Smooth muscle cell (in vitro differentiated cells): ENCODE results near the gene NDUFAF8. TPM values are rescaled to one million over a fixed set of nuclear protein-coding genes. Genes with fewer than 3 reads are reported as not detected.

Experiments used
- DNase-seq: peaks from one replicate; lab custom pipeline; 2025; ENCODE audit not compliant: unreplicated experiment; lab: John Stamatoyannopoulos, UW
- H2AFZ ChIP-seq: fragments of 200-600 bp; sonication (generic); 2 replicates; pipeline ENCODE4 v1.6.0; 2016; ENCODE audit warnings: antibody characterized with exemption, low read depth, mild to moderate bottlenecking
- H3F3A ChIP-seq: fragments of 200-600 bp; sonication (generic); 2 replicates; pipeline ENCODE4 v1.6.0; 2017; ENCODE audit warnings: antibody characterized with exemption, low read depth
- H3K27ac ChIP-seq: fragments of 200-600 bp; sonication (generic); 2 replicates; pipeline ENCODE4 v1.5.1; 2016; ENCODE audit warnings: low read depth, mild to moderate bottlenecking
- H3K27me3 ChIP-seq: fragments of 200-600 bp; sonication (generic); 2 replicates; pipeline ENCODE4 v1.6.1; 2016; ENCODE audit warnings: low read depth, mild to moderate bottlenecking
- H3K36me3 ChIP-seq: fragments of 200-600 bp; sonication (generic); 2 replicates; pipeline ENCODE4 v1.5.1; 2016; ENCODE audit warnings: low read depth
- H3K4me1 ChIP-seq: fragments of 200-600 bp; sonication (generic); 2 replicates; pipeline ENCODE4 v1.5.1; 2016; ENCODE audit warnings: low read depth
- H3K4me2 ChIP-seq: fragments of 200-600 bp; sonication (generic); 2 replicates; pipeline ENCODE4 v1.6.0; 2016; ENCODE audit warnings: mild to moderate bottlenecking
- H3K4me3 ChIP-seq: fragments of 200-600 bp; sonication (generic); 2 replicates; pipeline ENCODE4 v1.5.1; 2016; ENCODE audit warnings: mild to moderate bottlenecking
- H3K79me2 ChIP-seq: fragments of 200-600 bp; sonication (generic); 2 replicates; pipeline ENCODE4 v1.6.0; 2016; ENCODE audit warnings: low read depth, mild to moderate bottlenecking
- H3K9ac ChIP-seq: fragments of 200-600 bp; sonication (generic); 2 replicates; pipeline ENCODE4 v1.6.0; 2016; ENCODE audit warnings: low read depth
- H3K9me3 ChIP-seq: fragments of 200-600 bp; sonication (generic); replicated peaks from 2 replicates; pipeline ENCODE4 v1.5.1; 2016; ENCODE audit warnings: low read depth
- H4K20me1 ChIP-seq: fragments of 200-600 bp; sonication (generic); 2 replicates; pipeline ENCODE4 v1.6.0; 2016; ENCODE audit warnings: low read depth
- WGBS: methylation state at CpG from one replicate; pipeline ENCODE4 v1.1.7; 2016; ENCODE audit warnings: low lambda C conversion rate; 5-methylcytosine and 5-hydroxymethylcytosine counted together
- polyA plus RNA-seq: library from polyadenylated mRNA; unstranded; fragments of >200 nt; fragmentation: Nextera tagmentation; extraction: Ambion mirVana; gene quantifications from 2 replicates; pipeline ENCODE4 v1.2.1, GENCODE V29; 2016
- total RNA-seq: library from RNA; depleted of rRNA; stranded (reverse); fragments of >200 nt; gene quantifications from 2 replicates; pipeline ENCODE4 v1.2.3, GENCODE V29; 2014
- TF ChIP-seq, protein P1 (sequence below): fragments of 200-600 bp; sonication (generic); IDR thresholded peaks from 2 replicates; pipeline ENCODE4 v1.5.1; 2017; ENCODE audit warnings: borderline replicate concordance, mild to moderate bottlenecking, antibody characterized with exemption; ENCODE audit not compliant: insufficient read depth, poor library complexity, severe bottlenecking

Gene NDUFAF8
- total and polyA plus RNA-seq, 2 experiments from 2014 or later: 60.6 to 111 TPM

GRCh38 chr17:81263371-81264181 is 24.5 kb downstream of the NDUFAF8 start:
- no peaks in the 10 kb centered on the region for H3K9me3 ChIP-seq
- no peaks in the 10 kb centered on the region for H3K27me3 ChIP-seq
- H3K9ac ChIP-seq: no peak overlapping the region

DNA sequence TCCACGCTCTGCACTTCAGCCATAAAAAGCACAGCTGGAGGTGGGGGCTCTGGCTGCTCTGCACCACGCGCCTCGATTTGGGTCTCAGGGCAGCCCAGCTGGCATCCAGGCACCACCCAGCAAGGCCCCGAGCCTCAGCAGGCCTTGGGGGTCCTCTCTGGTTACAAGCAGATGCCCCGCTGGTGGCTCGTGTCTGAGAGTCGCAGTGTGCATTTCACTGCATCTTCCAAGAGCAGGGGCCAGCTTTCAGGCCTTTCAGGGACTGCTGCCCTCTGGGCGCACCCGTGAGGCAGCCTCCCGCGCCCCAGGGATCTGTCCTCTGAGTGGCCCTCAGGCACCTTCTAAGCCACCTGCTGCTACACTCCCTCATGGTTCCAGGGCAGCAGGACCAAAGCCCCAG is 25.5 kb downstream of the NDUFAF8 start:
- Histone ChIP-seq H3K27me3 (no peaks in the 10 kb centered on the region), H3K9ac (no peak overlapping the region), H3K4me1 (no peaks in the 10 kb centered on the region), H2AFZ (no peak overlapping the region), H4K20me1 (peaks cover 16% of the 10 kb centered on the region), H3K4me2 (no peak overlapping the region), H3K4me3 (no peak overlapping the region), H3K79me2 (no peaks in the 10 kb centered on the region), H3K9me3 (no peaks in the 10 kb centered on the region), H3K36me3 (no peaks in the 10 kb centered on the region), H3K27ac (no peak overlapping the region), H3F3A (no peaks in the 10 kb centered on the region)
- TF ChIP-seq, protein P1, sequence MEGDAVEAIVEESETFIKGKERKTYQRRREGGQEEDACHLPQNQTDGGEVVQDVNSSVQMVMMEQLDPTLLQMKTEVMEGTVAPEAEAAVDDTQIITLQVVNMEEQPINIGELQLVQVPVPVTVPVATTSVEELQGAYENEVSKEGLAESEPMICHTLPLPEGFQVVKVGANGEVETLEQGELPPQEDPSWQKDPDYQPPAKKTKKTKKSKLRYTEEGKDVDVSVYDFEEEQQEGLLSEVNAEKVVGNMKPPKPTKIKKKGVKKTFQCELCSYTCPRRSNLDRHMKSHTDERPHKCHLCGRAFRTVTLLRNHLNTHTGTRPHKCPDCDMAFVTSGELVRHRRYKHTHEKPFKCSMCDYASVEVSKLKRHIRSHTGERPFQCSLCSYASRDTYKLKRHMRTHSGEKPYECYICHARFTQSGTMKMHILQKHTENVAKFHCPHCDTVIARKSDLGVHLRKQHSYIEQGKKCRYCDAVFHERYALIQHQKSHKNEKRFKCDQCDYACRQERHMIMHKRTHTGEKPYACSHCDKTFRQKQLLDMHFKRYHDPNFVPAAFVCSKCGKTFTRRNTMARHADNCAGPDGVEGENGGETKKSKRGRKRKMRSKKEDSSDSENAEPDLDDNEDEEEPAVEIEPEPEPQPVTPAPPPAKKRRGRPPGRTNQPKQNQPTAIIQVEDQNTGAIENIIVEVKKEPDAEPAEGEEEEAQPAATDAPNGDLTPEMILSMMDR: no peak
- DNase-seq: no peak
- 97% methylated on average over 12 of the region's 12 CpGs for WGBS

More at GRCh38 chr17:81263371-81264181, 24.5 kb downstream of the NDUFAF8 start:
- no peak overlapping the region for H2AFZ ChIP-seq
- no peak for DNase-seq
- no peaks in the 10 kb centered on the region for H3F3A ChIP-seq
- WGBS: 97% methylated on average over 40 of the region's 40 CpGs
- peaks cover 16% of the 10 kb centered on the region for H4K20me1 ChIP-seq
- H3K4me1 ChIP-seq: no peaks in the 10 kb centered on the region
- no peak overlapping the region for H3K27ac ChIP-seq
- H3K36me3 ChIP-seq: no peaks in the 10 kb centered on the region
- no peaks in the 10 kb centered on the region for H3K79me2 ChIP-seq
- no peak overlapping the region for H3K4me3 ChIP-seq
- no peak overlapping the region for H3K4me2 ChIP-seq
- TF ChIP-seq, protein P1: no peak

- Histone ChIP-seq H3F3A (no peaks in the 10 kb centered on the region), H3K4me3 (no peak overlapping the region), H2AFZ (no peak overlapping the region), H3K9ac (no peak overlapping the region), H3K27ac (no peak overlapping the region), H3K9me3 (no peaks in the 10 kb centered on the region), H3K4me2 (no peak overlapping the region), H3K36me3 (no peaks in the 10 kb centered on the region), H3K4me1 (no peaks in the 10 kb centered on the region), H4K20me1 (peaks cover 16% of the 10 kb centered on the region), H3K27me3 (no peaks in the 10 kb centered on the region), H3K79me2 (no peaks in the 10 kb centered on the region)
- TF ChIP-seq, protein P1: no peak
- no peak for DNase-seq
- WGBS: 93% methylated on average over 22 of the region's 22 CpGs
Measured at GRCh38 chr17:81265576-81265975, 26.5 kb downstream of the NDUFAF8 start.
